Astrocyte of the cerebellum (primary cell): Measurements from ENCODE around the gene POLR1H.
"Not testable (repeated sequence)": the region's sequence is repeated elsewhere in the genome, so short reads cannot be mapped to it uniquely, and the experiment has no call there.

Experiments
- DNase-seq: peaks from one replicate; pipeline ENCODE4 v3.0.0-alpha.2; 2011; ENCODE audit warnings: low read depth
- H3K4me3 ChIP-seq: 2 replicates; pipeline ENCODE4 v1.5.1; 2011; ENCODE audit warnings: mild to moderate bottlenecking, low read depth, low read length, moderate library complexity
- CTCF ChIP-seq: IDR thresholded peaks from 2 replicates; pipeline ENCODE4 v1.5.1; 2012; ENCODE audit warnings: low read length, low read depth, moderate library complexity, mild to moderate bottlenecking; ENCODE audit errors: missing control alignments
- in situ Hi-C: cut with HindIII; loops from 2 replicates; pipeline ENCODE4 v1.10.0; 2017; ENCODE audit warnings: low sequenced_read_pairs

The POLR1H gene

GRCh38 chr6:30029588-30029987, 31.5 kb upstream of the POLR1H start:
- in situ Hi-C loops = no loop called here

GRCh38 chr6:30031381-30031780, 29.7 kb upstream of the POLR1H start:
- no peak for TF ChIP-seq CTCF
- H3K4me3 ChIP-seq = no peak overlapping the region
- no peak for DNase-seq
- in situ Hi-C loops = no loop called here

More at GRCh38 chr6:30029588-30029987, 31.5 kb upstream of the POLR1H start:
- no peak for TF ChIP-seq CTCF
- H3K4me3 ChIP-seq = no peak overlapping the region
- no peak for DNase-seq

- in situ Hi-C loops, H3K4me3 ChIP-seq, DNase-seq: not testable (repeated sequence)
These were observed 27.6 kb upstream of the POLR1H start for GRCh38 chr6:30033440-30033839.

- in situ Hi-C loops = no loop called here
- no peak overlapping the region for H3K4me3 ChIP-seq
- no peak for DNase-seq
- TF ChIP-seq CTCF = no peak
These were observed 25.3 kb upstream of the POLR1H start for GRCh38 chr6:30035784-30036183.

- TF ChIP-seq CTCF = peak; percentile 58
- DNase-seq = no peak
- no peak overlapping the region for H3K4me3 ChIP-seq
- in situ Hi-C loops = no loop called here
These were observed 23.8 kb upstream of the POLR1H start for GRCh38 chr6:30037182-30037788.

GRCh38 chr6:30041221-30041620, 19.8 kb upstream of the POLR1H start:
- in situ Hi-C loops = no loop called here
- TF ChIP-seq CTCF = no peak
- no peak overlapping the region for H3K4me3 ChIP-seq
- no peak for DNase-seq

GRCh38 chr6:30041821-30042220, 19.2 kb upstream of the POLR1H start:
- DNase-seq = no peak
- no peak for TF ChIP-seq CTCF
- in situ Hi-C loops = no loop called here
- no peak overlapping the region for H3K4me3 ChIP-seq
